Ishikawa (cell line): Measurements from ENCODE around the gene CD200R1L.

ENCODE experiments used
- CEBPB ChIP-seq: IDR thresholded peaks from 2 replicates; pipeline ENCODE4 v1.6.1; 2012
- CREB1 ChIP-seq: IDR thresholded peaks from 2 replicates; pipeline ENCODE4 v1.6.1; 2012; ENCODE audit warnings: low read depth
- EGR1 ChIP-seq: IDR thresholded peaks from 2 replicates; pipeline ENCODE4 v1.6.1; 2012
- EP300 ChIP-seq: IDR thresholded peaks from 2 replicates; pipeline ENCODE4 v1.6.1; 2012; ENCODE audit warnings: borderline replicate concordance
- FOXM1 ChIP-seq: IDR thresholded peaks from 2 replicates; pipeline ENCODE4 v1.6.1; 2012; ENCODE audit warnings: low read depth, borderline replicate concordance
- MAX ChIP-seq: IDR thresholded peaks from 2 replicates; pipeline ENCODE4 v1.6.1; 2012
- NFIC ChIP-seq: IDR thresholded peaks from 2 replicates; pipeline ENCODE4 v1.6.1; 2012
- RAD21 ChIP-seq: IDR thresholded peaks from 2 replicates; pipeline ENCODE4 v1.6.1; 2012; ENCODE audit warnings: low read depth
- TAF1 ChIP-seq: IDR thresholded peaks from 2 replicates; pipeline ENCODE4 v1.6.1; 2012; ENCODE audit warnings: low read depth, mild to moderate bottlenecking
- TCF12 ChIP-seq: IDR thresholded peaks from 2 replicates; pipeline ENCODE4 v1.6.1; 2012; ENCODE audit warnings: low read depth
- TEAD4 ChIP-seq: IDR thresholded peaks from 2 replicates; pipeline ENCODE4 v1.6.1; 2012
- YY1 ChIP-seq: IDR thresholded peaks from 2 replicates; pipeline ENCODE4 v1.6.1; 2012; ENCODE audit warnings: low read depth
- ZBTB7A ChIP-seq: IDR thresholded peaks from 2 replicates; pipeline ENCODE4 v1.6.1; 2012; ENCODE audit warnings: low read depth
- TF ChIP-seq, protein P1 (sequence below): IDR thresholded peaks from 2 replicates; pipeline ENCODE4 v1.6.1; 2012
- TF ChIP-seq, protein P2 (sequence below): IDR thresholded peaks from 2 replicates; pipeline ENCODE4 v1.6.1; 2012; ENCODE audit warnings: low read depth, mild to moderate bottlenecking

CD200R1L gene

GRCh38 chr3:112813016-112813415, 33.6 kb downstream of the CD200R1L start:
- TF ChIP-seq, protein P1, sequence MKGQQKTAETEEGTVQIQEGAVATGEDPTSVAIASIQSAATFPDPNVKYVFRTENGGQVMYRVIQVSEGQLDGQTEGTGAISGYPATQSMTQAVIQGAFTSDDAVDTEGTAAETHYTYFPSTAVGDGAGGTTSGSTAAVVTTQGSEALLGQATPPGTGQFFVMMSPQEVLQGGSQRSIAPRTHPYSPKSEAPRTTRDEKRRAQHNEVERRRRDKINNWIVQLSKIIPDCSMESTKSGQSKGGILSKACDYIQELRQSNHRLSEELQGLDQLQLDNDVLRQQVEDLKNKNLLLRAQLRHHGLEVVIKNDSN: no peak
- TF ChIP-seq CEBPB: no peak
- TF ChIP-seq FOXM1: no peak
- TF ChIP-seq TEAD4: no peak
- TF ChIP-seq ZBTB7A: no peak
- TF ChIP-seq EP300: no peak
- no peak for TF ChIP-seq MAX
- TF ChIP-seq NFIC: no peak
- no peak for TF ChIP-seq RAD21
- TF ChIP-seq, protein P2, sequence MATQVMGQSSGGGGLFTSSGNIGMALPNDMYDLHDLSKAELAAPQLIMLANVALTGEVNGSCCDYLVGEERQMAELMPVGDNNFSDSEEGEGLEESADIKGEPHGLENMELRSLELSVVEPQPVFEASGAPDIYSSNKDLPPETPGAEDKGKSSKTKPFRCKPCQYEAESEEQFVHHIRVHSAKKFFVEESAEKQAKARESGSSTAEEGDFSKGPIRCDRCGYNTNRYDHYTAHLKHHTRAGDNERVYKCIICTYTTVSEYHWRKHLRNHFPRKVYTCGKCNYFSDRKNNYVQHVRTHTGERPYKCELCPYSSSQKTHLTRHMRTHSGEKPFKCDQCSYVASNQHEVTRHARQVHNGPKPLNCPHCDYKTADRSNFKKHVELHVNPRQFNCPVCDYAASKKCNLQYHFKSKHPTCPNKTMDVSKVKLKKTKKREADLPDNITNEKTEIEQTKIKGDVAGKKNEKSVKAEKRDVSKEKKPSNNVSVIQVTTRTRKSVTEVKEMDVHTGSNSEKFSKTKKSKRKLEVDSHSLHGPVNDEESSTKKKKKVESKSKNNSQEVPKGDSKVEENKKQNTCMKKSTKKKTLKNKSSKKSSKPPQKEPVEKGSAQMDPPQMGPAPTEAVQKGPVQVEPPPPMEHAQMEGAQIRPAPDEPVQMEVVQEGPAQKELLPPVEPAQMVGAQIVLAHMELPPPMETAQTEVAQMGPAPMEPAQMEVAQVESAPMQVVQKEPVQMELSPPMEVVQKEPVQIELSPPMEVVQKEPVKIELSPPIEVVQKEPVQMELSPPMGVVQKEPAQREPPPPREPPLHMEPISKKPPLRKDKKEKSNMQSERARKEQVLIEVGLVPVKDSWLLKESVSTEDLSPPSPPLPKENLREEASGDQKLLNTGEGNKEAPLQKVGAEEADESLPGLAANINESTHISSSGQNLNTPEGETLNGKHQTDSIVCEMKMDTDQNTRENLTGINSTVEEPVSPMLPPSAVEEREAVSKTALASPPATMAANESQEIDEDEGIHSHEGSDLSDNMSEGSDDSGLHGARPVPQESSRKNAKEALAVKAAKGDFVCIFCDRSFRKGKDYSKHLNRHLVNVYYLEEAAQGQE: no peak
- TF ChIP-seq EGR1: no peak
- TF ChIP-seq TCF12: no peak
- TF ChIP-seq TAF1: no peak
- TF ChIP-seq CREB1: no peak
- TF ChIP-seq YY1: no peak

DNA sequence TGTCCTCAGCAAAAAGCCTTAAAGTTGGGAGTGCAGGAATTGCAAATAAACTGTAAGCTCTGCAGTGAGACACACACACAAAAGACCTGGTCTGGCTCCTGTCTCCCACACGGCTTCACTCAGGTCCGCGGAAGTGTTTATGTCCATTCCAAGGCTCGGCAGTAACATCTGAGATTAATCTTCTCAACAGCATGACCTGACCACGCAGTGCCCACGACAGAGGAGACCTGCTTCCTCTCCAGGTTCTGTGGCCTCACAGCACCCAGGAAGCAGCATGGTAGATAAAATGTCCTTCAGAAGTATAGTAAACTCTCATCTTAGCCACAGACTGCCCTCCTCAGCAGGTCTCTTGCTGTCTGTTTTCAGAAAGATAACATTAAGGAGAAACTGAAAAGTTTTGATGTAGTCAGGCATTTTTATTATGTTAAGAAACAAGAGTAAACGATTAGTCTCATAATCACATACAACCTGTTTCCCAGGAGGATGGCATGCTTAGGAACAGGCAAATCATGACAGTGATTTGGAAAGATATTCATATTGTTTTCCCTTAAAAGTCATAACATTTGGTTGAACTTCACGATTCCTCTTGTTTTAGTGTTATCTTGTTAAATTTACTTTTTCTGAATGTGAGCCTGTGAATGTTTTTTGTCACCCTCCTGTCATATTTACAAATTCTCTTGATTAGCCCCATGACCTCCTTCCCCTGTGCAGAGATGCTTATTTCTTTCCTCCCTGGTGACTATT, 34.6 kb downstream of the CD200R1L start:
- TF ChIP-seq RAD21: no peak
- TF ChIP-seq MAX: no peak
- TF ChIP-seq NFIC: no peak
- TF ChIP-seq, protein P1: no peak

GRCh38 chr3:112811131-112811884, 35.4 kb downstream of the CD200R1L start:
- TF ChIP-seq NFIC: no peak
- TF ChIP-seq TCF12: no peak
- TF ChIP-seq RAD21: no peak
- TF ChIP-seq, protein P2: no peak
- no peak for TF ChIP-seq CEBPB
- no peak for TF ChIP-seq TAF1
- TF ChIP-seq TEAD4: no peak
- TF ChIP-seq FOXM1: no peak
- no peak for TF ChIP-seq MAX
- no peak for TF ChIP-seq YY1
- TF ChIP-seq EP300: no peak
- TF ChIP-seq CREB1: no peak
- TF ChIP-seq EGR1: no peak
- no peak for TF ChIP-seq ZBTB7A

- TF ChIP-seq TAF1 (no peak), CEBPB (no peak), TEAD4 (no peak), FOXM1 (no peak), NFIC (no peak), MAX (no peak), YY1 (no peak), ZBTB7A (no peak), EP300 (no peak), TCF12 (no peak), CREB1 (no peak), EGR1 (no peak), RAD21 (no peak)
- TF ChIP-seq, protein P1: no peak
- TF ChIP-seq, protein P2: no peak
Observed at GRCh38 chr3:112810561-112810960, 36.1 kb downstream of the CD200R1L start.
